ENCODE results near the gene ATAD3B. TPM values are rescaled to one million over a fixed set of nuclear protein-coding genes. Genes with fewer than 3 reads are reported as not detected.

The ATAD3B gene
- total RNA-seq, 1 donor from 2014 or later: 31.4 TPM

GRCh38 chr1:1541956-1542765 lies 70.6 kb downstream of the ATAD3B start:
- Histone ChIP-seq H3K27me3 (ENCODE audit: control insufficient read depth, insufficient read depth, low read length) (no peaks in the 10 kb centered on the region), H3K4me3 (ENCODE audit: low read depth, low read length) (no peak overlapping the region), H3K36me3 (ENCODE audit: control insufficient read depth, insufficient read depth, low read length) (no peaks in the 10 kb centered on the region)
- DNase-seq (ENCODE audit: low read depth): no peak
- TF ChIP-seq, protein P1, sequence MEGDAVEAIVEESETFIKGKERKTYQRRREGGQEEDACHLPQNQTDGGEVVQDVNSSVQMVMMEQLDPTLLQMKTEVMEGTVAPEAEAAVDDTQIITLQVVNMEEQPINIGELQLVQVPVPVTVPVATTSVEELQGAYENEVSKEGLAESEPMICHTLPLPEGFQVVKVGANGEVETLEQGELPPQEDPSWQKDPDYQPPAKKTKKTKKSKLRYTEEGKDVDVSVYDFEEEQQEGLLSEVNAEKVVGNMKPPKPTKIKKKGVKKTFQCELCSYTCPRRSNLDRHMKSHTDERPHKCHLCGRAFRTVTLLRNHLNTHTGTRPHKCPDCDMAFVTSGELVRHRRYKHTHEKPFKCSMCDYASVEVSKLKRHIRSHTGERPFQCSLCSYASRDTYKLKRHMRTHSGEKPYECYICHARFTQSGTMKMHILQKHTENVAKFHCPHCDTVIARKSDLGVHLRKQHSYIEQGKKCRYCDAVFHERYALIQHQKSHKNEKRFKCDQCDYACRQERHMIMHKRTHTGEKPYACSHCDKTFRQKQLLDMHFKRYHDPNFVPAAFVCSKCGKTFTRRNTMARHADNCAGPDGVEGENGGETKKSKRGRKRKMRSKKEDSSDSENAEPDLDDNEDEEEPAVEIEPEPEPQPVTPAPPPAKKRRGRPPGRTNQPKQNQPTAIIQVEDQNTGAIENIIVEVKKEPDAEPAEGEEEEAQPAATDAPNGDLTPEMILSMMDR (IDR thresholded peaks at IDR 0.05; ENCODE audit: insufficient read depth, low read length, poor library complexity, severe bottlenecking): no peak

GRCh38 chr1:1542766-1543705 lies 71.5 kb downstream of the ATAD3B start:
- TF ChIP-seq, protein P1 (IDR thresholded peaks at IDR 0.05; ENCODE audit: insufficient read depth, low read length, poor library complexity, severe bottlenecking): no peak
- Histone ChIP-seq H3K36me3 (ENCODE audit: control insufficient read depth, insufficient read depth, low read length) (no peaks in the 10 kb centered on the region), H3K27me3 (ENCODE audit: control insufficient read depth, insufficient read depth, low read length) (no peaks in the 10 kb centered on the region), H3K4me3 (ENCODE audit: low read depth, low read length) (no peak overlapping the region)
- no peak for DNase-seq (ENCODE audit: low read depth)

DNA sequence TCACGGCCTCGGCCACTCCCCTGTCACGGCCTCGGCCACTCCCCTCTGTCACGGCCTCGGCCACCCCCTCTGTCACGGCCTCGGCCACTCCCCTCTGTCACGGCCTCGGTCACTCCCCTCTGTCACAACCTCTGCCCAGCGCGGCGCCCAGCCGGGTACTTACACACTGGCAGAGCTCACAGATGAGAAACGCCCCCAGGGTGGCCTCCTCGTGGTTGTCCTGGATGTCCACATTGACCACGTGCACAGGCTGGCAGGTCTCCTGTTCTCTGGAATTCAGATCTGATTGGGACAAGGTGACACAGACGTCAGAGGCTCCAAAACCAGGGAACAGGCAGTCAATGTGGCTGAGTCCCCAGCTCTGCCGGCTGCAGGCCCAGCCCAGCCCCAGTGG lies 72.1 kb downstream of the ATAD3B start:
- H3K36me3 ChIP-seq (ENCODE audit: control insufficient read depth, insufficient read depth, low read length): no peaks in the 10 kb centered on the region

DNA sequence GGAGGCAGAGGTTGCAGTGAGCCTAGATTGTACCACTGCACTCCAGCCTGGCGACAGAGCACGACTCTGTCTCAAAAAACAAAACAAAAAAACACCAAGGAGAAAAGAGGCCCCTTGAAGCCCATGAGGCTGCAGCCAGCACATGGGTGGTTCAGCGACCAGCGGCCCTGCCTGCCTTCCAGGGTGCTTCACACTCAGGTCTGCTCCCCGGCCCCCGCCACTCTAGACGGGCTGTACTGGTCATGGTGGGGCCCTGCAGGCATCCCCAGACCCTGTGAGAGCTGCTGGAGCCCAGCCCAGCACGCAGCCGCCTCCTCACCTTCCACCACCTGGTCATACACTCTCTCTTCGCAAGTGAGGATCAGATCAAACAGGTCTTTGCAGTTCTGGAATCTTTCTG lies 73.0 kb downstream of the ATAD3B start:
- TF ChIP-seq, protein P1 (IDR thresholded peaks at IDR 0.05; ENCODE audit: insufficient read depth, low read length, poor library complexity, severe bottlenecking): no peak
- no peaks in the 10 kb centered on the region for H3K27me3 ChIP-seq (ENCODE audit: control insufficient read depth, insufficient read depth, low read length)
- DNase-seq (ENCODE audit: low read depth): no peak

More for the DNA sequence above, 72.1 kb downstream of the ATAD3B start:
- no peak for DNase-seq (ENCODE audit: low read depth)
- Histone ChIP-seq H3K4me3 (ENCODE audit: low read depth, low read length) (no peak overlapping the region), H3K27me3 (ENCODE audit: control insufficient read depth, insufficient read depth, low read length) (no peaks in the 10 kb centered on the region)
- TF ChIP-seq, protein P1 (IDR thresholded peaks at IDR 0.05; ENCODE audit: insufficient read depth, low read length, poor library complexity, severe bottlenecking): no peak

More for the DNA sequence above, 73.0 kb downstream of the ATAD3B start:
- no peaks in the 10 kb centered on the region for H3K36me3 ChIP-seq (ENCODE audit: control insufficient read depth, insufficient read depth, low read length)
- H3K4me3 ChIP-seq (ENCODE audit: low read depth, low read length): no peak overlapping the region

Other genes with a start within 250 kb of the ATAD3B start
- 146 and 153 TPM in 2 replicates for gene SDF4, start 239.8 kb upstream of the ATAD3B start, total RNA-seq
- gene B3GALT6, start 239.5 kb upstream of the ATAD3B start, total RNA-seq: 43.7 and 48.6 TPM in 2 replicates
- gene C1QTNF12, start 225.0 kb upstream of the ATAD3B start, total RNA-seq: 0.88 and 1.4 TPM in 2 replicates
- gene UBE2J2, start 197.9 kb upstream of the ATAD3B start, total RNA-seq: 65.1 and 78.0 TPM in 2 replicates
- gene SCNN1D, start 191.3 kb upstream of the ATAD3B start, total RNA-seq: 0.46 and 0.62 TPM in 2 replicates
- gene ACAP3, start 163.8 kb upstream of the ATAD3B start, total RNA-seq: 37.9 and 43.1 TPM in 2 replicates
- gene PUSL1, start 163.2 kb upstream of the ATAD3B start, total RNA-seq: 45.1 and 59.9 TPM in 2 replicates
- gene INTS11, start 147.1 kb upstream of the ATAD3B start, total RNA-seq: 94.2 and 123 TPM in 2 replicates
- 44.3 and 59.5 TPM in 2 replicates for gene CPTP, start 147.0 kb upstream of the ATAD3B start, total RNA-seq
- 0.08 and 1.0 TPM in 2 replicates for gene TAS1R3, start 140.5 kb upstream of the ATAD3B start, total RNA-seq
- gene DVL1, start 122.3 kb upstream of the ATAD3B start, total RNA-seq: 87.3 and 101 TPM in 2 replicates
- gene MXRA8, start 113.2 kb upstream of the ATAD3B start, total RNA-seq: 106 and 165 TPM in 2 replicates
- gene AURKAIP1, start 96.6 kb upstream of the ATAD3B start, total RNA-seq: 201 and 204 TPM in 2 replicates
- gene CCNL2, start 72.4 kb upstream of the ATAD3B start, total RNA-seq: 134 and 136 TPM in 2 replicates
- gene MRPL20, start 64.5 kb upstream of the ATAD3B start, total RNA-seq: 134 and 159 TPM in 2 replicates
- gene ANKRD65, start 50.5 kb upstream of the ATAD3B start, total RNA-seq: 1.4 and 1.6 TPM in 2 replicates
- 27.6 and 28.3 TPM in 2 replicates for gene VWA1, start 36.1 kb upstream of the ATAD3B start, total RNA-seq
- gene ATAD3C, start 22.1 kb upstream of the ATAD3B start, total RNA-seq: 0.38 and 0.75 TPM in 2 replicates
- 51.5 and 53.6 TPM in 2 replicates for gene ATAD3A, start 40.4 kb downstream of the ATAD3B start, total RNA-seq
- 2.8 and 3.9 TPM in 2 replicates for gene TMEM240, start 68.9 kb downstream of the ATAD3B start, total RNA-seq
- gene SSU72, start 103.1 kb downstream of the ATAD3B start, total RNA-seq: 69.0 and 87.3 TPM in 2 replicates
- 8.0 and 9.2 TPM in 2 replicates for gene FNDC10, start 128.4 kb downstream of the ATAD3B start, total RNA-seq
- gene MIB2, start 143.7 kb downstream of the ATAD3B start, total RNA-seq: 55.5 and 56.8 TPM in 2 replicates
- 4.9 and 6.5 TPM in 2 replicates for gene MMP23B, start 160.4 kb downstream of the ATAD3B start, total RNA-seq
- 23.3 and 27.0 TPM in 2 replicates for gene CDK11B, start 187.2 kb downstream of the ATAD3B start, total RNA-seq
- 28.0 and 33.4 TPM in 2 replicates for gene SLC35E2B, start 221.0 kb downstream of the ATAD3B start, total RNA-seq

Measured in kidney epithelial cell (primary cell).